SH-SY5Y (cell line): Measurements from ENCODE around the gene GADD45A.
A peak's percentile ranks its signal among the peaks of the same experiment; 100 is the strongest.

Experiments
- GATA2 ChIP-seq: IDR thresholded peaks from 2 replicates; pipeline ENCODE4 v1.6.1; 2011; ENCODE audit warnings: mild to moderate bottlenecking, low read depth, low read length
- GATA3 ChIP-seq: IDR thresholded peaks from 2 replicates; pipeline ENCODE4 v1.6.1; 2011; ENCODE audit warnings: low read depth, mild to moderate bottlenecking, low read length, moderate library complexity

Gene GADD45A, protein sequence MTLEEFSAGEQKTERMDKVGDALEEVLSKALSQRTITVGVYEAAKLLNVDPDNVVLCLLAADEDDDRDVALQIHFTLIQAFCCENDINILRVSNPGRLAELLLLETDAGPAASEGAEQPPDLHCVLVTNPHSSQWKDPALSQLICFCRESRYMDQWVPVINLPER

GRCh38 chr1:67685067-67685557 lies at the start of gene GADD45A:
TSS of gene GADD45A (plus strand) at chr1:67685201. CDS start at chr1:67685495, 294 bp downstream.
- TF ChIP-seq GATA2, result no peak
- TF ChIP-seq GATA3, result no peak

DNA sequence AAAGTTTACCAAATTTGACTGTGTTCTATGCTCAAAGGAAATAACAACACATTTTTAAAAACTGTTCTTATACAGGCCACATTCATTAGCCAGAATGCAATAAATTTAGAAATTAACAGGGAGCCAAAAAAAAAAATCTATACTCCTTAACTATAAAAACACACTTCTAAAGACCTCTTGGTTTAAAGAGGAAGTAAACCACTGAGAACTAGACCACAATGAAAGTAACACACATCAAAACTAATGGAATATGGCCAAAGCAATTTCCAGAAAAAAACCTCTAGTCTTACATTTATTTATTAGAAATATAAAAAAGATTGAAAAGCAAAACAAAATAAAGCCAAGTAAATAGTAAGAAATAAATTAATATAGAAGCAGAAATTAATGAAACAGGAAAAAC lies 48.9 kb upstream of the GADD45A start:
- no peak for TF ChIP-seq GATA2
- no peak for TF ChIP-seq GATA3

- TF ChIP-seq GATA3, result no peak
- no peak for TF ChIP-seq GATA2
Observed at GRCh38 chr1:67639361-67639760, 45.6 kb upstream of the GADD45A start.

DNA sequence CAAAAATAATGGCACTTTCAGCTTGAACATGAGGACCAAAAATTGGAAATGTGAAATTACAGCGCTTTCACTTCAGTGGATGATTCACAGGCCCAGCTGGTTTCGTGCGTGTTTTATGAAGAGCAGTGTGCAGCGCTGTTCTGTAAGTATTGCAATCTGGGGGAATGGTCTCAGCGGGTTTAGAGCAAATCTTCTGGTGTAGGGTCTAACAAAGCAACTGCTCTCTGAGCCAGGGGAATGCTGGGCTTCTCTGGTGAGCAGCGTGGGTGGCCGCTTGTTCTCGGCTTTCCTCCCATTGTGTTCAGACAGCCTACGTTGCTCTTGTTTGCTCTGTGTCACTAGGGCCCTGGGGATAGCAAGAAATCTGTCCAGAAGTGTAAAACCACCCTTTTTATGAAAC lies 42.4 kb upstream of the GADD45A start:
- TF ChIP-seq GATA3 (no peak), GATA2 (no peak)

DNA sequence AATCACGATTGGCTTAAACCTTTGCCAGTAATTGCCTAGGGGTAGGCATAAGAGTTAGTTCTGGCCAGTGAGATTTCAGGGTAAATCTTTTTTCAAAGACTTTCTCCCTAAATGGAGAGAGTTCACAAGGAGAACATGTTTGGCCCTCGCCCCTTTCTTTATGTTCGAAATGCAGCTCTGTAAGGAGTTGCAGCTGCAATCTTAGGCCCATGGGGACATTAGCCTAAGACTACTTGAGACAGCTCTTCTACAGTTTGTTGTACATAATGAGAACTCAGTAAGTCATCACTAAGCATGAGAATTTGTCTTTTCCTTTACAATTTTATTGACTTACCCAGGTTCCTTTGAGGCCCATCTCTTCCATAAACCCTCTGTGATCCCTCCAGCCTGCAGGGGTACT lies 40.4 kb upstream of the GADD45A start:
- TF ChIP-seq GATA2 (no peak), GATA3 (no peak)

GRCh38 chr1:67645495-67646144 lies 39.4 kb upstream of the GADD45A start:
- TF ChIP-seq GATA2 (no peak), GATA3 (no peak)

- TF ChIP-seq GATA3 (peak; percentile 87), GATA2 (peak; percentile 96)
Observed at GRCh38 chr1:67646145-67647035, 38.6 kb upstream of the GADD45A start.

DNA sequence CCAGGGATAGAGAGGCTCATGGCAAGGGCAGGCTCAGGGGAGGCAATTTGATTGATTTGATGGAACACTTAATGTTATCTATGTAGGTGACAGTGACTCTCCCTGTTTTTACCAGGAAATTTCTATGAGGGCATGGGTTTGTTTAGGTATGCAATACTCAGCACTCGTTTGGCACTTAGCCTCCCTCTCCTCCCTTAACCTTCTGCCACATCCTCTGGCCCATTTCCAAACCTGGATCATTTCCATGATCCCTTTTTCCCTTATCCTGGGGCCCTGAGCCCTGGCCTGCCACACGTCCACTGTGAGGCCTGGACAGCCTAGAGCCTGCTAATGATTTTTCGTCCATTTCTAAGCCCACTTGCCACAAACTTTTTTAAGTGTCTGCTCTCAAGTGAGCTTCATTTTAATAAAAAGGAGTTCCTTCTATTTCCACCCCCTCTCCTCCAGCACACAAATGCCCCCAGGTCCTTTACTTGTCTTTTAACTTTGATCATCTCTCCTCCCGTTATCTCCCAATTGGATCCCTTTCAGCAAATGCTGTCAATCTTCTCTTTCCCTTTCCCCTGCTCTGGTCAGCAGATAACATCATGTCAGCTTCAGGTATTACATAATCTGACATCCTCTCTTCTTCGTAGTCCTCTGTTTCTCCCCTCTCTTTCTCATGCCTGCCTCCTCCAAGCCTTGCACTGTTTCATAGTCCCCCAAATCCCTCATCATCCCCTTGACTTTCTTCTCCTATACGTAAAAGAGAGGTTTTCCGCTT lies 37.8 kb upstream of the GADD45A start:
- no peak for TF ChIP-seq GATA3
- peak; percentile 53 for TF ChIP-seq GATA2

GRCh38 chr1:67647814-67648358 lies 37.1 kb upstream of the GADD45A start:
- TF ChIP-seq GATA2 (no peak), GATA3 (no peak)

DNA sequence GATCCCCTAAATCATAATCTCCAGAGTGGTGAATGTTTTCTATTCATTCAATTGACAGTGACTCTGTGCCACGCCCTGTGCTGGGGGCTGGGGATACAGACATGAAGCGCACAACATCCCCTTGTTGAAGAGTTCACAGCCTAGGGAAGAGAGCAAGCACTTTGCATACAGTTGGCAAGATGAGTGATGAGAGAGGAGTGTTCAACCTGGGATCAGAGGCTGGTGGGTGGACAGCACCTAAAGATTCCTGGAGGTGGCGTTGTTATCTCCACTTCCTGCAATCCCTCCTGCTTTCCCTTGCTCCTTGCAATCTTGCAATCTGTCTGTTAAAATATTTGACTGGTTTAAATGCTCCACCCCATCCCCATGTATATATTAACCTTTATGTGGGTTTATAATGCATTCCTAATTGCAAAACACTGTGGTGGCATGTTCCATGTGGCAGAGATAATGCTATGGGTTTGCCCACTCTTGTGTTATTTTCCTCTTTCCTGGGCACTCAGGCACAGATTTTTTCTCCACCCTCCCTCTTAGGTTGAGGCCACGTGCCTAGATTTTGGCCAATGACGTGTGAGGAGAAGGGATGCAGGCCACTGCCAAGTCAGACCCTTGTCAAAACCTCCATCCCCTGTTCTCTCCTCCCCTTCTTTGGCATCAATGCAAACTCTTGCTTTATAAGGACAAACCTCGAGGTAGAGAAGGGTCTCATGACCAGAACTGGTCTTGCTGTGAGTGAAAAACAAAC lies 36.2 kb upstream of the GADD45A start:
- TF ChIP-seq GATA2, result no peak
- no peak for TF ChIP-seq GATA3

DNA sequence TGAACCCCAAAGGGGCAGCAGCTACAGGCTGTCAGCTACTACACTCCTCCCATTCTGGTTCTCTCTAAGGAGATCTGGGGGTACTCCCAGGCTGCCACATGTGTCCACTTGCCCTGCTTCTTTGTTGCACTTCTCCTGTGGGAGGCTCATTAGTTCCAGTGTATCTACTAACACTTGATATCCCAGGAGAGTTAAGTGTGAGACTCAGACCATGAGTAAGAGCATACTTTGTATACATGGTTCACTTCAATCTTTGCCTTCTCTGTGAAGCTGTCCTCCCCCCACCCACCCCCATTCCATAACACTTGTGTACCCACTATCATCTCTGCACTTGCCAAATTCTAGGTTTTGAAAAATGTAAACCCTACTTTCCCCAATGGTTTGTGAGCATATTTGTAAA lies 34.9 kb upstream of the GADD45A start:
- TF ChIP-seq GATA3, result no peak
- no peak for TF ChIP-seq GATA2

DNA sequence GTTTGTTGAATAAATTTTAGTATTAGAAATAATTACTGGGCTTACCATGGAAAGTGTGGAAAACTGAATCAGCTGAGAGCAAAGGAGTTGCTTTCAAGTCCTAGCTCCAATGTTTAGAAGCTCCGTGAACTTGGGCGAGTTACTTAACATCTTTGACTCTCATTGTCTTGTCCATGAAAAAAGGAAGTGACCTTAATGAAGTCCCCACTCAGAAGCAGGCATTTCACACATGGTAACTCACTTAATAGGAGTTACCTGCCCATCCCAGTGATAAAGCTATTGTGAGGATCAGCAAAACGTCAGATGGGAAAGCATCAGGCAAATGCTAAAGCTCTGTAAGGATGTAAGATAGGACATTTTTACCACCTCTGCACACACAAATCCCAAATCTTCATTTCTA lies 34.0 kb upstream of the GADD45A start:
- no peak for TF ChIP-seq GATA2
- TF ChIP-seq GATA3, result no peak

DNA sequence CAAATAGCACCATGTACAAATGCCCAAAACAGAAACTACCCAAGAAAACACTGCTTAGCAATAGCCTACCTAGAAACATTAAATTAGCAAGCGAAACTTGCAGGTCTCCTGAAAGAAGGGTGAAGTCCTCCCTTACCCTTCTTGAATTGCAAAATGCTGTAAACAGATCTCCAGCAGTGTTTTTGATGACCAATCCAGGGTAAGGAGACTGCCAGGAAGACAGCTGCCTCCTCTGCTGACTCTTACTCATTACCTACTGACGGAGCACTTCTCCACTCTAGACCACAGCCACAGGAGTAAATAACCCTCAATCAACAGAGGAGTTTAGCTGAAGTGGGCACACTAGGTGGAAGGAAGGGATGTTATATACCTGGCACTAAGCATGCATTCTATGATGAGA lies 32.2 kb upstream of the GADD45A start:
- TF ChIP-seq GATA2 (no peak), GATA3 (no peak)

DNA sequence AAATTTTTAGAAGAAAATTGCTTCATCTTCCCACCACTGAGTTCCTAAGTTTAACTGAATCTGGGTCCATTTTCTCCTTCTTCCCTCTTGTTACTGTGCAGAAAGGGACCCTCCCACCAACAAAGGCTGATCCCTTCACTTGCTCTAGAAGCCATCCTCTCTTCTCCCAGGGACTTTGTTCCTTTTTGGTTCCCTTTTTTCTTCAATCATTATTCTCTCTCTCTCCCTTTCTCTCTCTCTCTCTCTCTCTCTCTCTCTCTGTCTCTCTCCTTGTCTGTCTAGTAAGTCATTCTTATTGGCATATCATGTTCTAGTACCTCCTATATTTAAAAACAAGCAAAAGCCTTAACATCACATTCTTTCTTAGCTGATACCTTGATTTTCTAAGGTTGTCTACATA lies 31.7 kb upstream of the GADD45A start:
- no peak for TF ChIP-seq GATA2
- TF ChIP-seq GATA3, result no peak
